ENCODE results near the gene TMEM63C.

TMEM63C gene

DNA sequence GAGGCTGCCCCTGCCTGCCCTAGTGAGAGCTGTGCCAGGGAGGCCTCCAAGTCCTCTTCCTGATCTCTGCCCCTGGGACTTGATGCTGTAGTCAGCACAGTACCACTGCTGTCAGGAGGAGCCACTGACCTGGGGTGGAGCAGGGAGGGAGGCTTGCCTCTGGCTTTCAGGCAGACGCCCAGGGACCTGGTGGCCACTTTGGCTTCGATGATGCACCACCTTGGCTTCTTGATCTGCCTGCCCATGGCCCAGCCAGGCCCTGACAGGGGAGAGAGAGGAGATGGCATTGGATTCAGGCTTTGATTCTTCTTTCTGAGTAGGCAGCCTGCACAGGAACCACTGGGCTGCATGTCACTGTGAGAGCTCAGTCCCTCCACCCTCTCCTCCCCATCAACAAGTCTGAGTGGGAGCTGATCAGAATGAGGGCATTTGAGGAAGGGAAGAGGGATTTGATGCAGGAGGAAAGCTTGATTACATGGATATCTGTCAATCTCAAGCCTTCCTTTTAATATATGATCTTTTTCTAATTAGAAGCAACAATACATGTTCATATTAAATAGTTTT, 24.7 kb downstream of the TMEM63C start:
- CTCF ChIA-PET, result interaction anchor here (1.3 kb wide), 1 partner anchor 55 kb away, joined by 5 read pairs; no protein-coding TSS in a partner anchor
- POLR2A ChIA-PET, result no interaction called here
- no peak for TF ChIP-seq NFRKB (IDR thresholded peaks at IDR 0.05)
- TF ChIP-seq ZNF384 (IDR thresholded peaks at IDR 0.05), result no peak
- TF ChIP-seq L3MBTL2 (conservative IDR thresholded peaks at IDR 0.05), result no peak
- DNase-seq (ENCODE audit: extremely low spot score), result no peak

DNA sequence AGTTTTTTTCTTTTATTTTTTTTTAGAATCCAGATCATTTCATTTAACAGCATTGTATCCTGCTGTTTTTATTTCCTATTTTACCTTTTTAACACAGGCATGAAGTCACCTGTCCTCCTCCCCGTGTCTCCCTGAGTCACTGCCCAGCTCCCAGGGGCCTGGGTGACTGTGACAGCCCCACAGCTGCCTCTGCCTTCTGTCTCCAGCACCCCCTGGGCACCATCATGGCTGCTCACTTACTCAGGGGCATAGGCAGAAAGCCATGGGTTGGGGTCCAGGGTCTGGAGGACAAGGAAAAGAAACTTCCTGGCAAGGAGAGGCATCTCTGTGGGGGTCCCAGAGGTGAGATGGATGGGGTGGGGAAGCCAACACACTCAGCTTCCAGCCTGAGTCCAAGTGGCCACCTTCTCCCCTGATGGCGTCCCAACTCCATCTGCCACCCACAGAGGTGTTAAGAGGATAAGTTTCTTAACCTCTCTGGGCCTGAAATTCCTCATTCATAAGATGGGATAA, 25.3 kb downstream of the TMEM63C start:
- ChIA-PET CTCF (interaction anchor here (1.3 kb wide), 1 partner anchor 56 kb away, joined by 5 read pairs; no protein-coding TSS in a partner anchor), POLR2A (no interaction called here)
- no peak for TF ChIP-seq ELF4 (IDR thresholded peaks at IDR 0.05)
- TF ChIP-seq BHLHE40 (IDR thresholded peaks at IDR 0.05; ENCODE audit: borderline replicate concordance), result no peak
- no peak for TF ChIP-seq L3MBTL2 (conservative IDR thresholded peaks at IDR 0.05)
- no peak for TF ChIP-seq SUZ12 (IDR thresholded peaks at IDR 0.05)
- TF ChIP-seq FOXM1 (IDR thresholded peaks at IDR 0.05; ENCODE audit: borderline replicate concordance), result no peak
- DNase-seq (ENCODE audit: extremely low spot score), result no peak

DNA sequence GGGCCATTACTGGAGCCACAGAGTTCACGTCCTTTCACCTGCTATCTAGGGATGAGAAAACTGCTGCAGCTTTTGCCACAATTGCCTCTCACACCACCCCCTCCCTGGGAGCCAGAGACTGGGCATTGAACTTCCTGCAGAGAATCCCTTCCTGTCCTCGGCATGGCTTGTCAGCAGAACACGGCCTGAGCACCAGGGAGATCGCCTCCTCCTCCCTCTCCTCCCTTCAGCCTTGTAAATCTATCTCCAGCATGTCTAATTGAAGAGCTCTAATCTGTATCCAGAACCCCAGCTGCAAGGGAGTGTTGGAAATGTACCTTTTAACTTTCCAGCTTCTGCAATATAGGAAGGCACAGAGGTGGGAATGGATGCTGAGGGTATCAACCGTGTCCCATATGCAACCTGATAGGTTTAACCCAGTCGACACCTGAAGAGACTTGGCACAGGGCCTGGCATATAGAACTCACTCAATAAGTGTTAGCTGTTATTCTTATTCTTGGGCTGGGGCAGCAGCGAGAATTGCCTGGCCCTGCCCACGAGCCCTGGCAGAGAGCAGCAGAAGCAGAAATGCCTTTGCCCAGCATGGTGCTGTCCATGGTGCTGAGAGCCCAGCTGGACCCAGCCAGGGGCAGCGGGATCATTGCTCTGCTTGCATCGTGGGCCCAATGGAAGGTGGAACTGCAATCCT, 26.8 kb downstream of the TMEM63C start:
- no peak for TF ChIP-seq FOXM1 (IDR thresholded peaks at IDR 0.05; ENCODE audit: borderline replicate concordance)
- TF ChIP-seq, protein P1, sequence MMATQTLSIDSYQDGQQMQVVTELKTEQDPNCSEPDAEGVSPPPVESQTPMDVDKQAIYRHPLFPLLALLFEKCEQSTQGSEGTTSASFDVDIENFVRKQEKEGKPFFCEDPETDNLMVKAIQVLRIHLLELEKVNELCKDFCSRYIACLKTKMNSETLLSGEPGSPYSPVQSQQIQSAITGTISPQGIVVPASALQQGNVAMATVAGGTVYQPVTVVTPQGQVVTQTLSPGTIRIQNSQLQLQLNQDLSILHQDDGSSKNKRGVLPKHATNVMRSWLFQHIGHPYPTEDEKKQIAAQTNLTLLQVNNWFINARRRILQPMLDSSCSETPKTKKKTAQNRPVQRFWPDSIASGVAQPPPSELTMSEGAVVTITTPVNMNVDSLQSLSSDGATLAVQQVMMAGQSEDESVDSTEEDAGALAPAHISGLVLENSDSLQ (IDR thresholded peaks at IDR 0.05), result no peak
- TF ChIP-seq SUZ12 (IDR thresholded peaks at IDR 0.05), result no peak
- DNase-seq (ENCODE audit: extremely low spot score), result peak; percentile 69
- CTCF ChIA-PET, result interaction anchor here (0.5 to 0.9 kb wide), 2 partner anchors 12 to 499 kb away, joined by 3 read pairs; no protein-coding TSS in a partner anchor
- POLR2A ChIA-PET, result no interaction called here

DNA sequence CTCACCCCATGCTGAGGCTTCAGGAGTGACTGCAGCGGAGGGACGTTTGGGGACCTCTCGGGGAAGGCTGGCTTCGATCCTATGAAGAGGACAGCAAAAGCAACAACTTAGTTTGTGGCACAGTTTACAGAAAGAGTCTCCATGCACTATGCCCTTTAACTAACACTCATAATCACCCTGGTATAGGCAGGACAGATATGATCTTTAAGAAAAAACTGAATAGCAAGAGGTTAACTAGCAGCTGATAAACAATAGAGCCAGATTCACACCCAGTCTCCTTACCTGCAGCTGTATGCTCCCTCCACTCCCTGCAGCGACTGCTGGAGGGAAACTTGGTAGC, 27.4 kb downstream of the TMEM63C start:
- ChIA-PET POLR2A (no interaction called here), CTCF (interaction anchor here (0.5 to 0.9 kb wide), 2 partner anchors 13 to 499 kb away, joined by 3 read pairs; no protein-coding TSS in a partner anchor)
- DNase-seq (ENCODE audit: extremely low spot score), result no peak
- TF ChIP-seq CTBP1 (IDR thresholded peaks at IDR 0.05; ENCODE audit: borderline replicate concordance) (no peak), SP1 (IDR thresholded peaks at IDR 0.05) (no peak), HDGF (IDR thresholded peaks at IDR 0.05; ENCODE audit: borderline replicate concordance) (no peak), ELF4 (IDR thresholded peaks at IDR 0.05) (no peak), ZNF384 (IDR thresholded peaks at IDR 0.05) (no peak), LEF1 (IDR thresholded peaks at IDR 0.05; ENCODE audit: borderline replicate concordance) (no peak), L3MBTL2 (conservative IDR thresholded peaks at IDR 0.05) (no peak)

DNA sequence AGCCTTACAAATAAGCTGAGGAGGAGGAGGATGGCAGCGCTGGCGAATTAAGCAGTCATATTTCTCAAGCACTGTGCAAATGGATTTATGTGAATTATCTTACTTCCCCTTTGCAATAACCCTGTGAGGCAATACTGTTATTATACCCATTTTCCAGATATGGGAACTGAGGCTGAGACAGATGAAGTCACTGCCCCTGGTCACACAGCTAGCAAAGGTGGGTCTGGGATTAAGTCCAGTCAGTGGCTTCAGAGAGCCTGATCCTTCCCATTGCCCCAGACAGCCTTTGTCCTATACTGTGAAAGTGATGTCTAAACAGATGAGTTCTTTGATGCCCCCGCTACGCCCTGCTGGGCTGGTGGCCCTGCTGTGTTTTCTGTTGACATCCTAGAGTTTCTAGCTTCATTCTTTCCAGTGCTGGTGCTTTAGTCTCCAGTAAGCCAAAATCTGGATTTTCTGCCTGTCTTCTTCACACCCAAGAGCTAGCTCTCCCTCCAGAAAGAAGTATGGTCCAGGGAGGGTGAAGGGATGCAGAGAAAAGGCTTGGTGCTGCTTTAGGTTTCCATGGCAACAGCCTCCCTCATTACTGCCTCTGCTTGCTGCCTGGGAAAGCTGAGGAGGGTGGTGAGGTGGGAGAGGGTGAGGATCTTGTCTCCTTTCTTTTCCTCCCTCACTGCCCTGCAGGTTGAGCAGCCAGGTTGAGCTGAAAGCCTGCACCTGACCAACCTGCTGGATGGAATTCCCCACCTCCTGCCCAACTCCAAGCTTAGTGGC, 30.7 kb downstream of the TMEM63C start:
- POLR2A ChIA-PET, result no interaction called here
- CTCF ChIA-PET, result interaction anchor here (0.9 to 2.8 kb wide), 15 partner anchors 9 to 92 kb away, joined by 3 to 34 read pairs (median 4); no protein-coding TSS in a partner anchor
- TF ChIP-seq SP1 (IDR thresholded peaks at IDR 0.05) (no peak), BHLHE40 (IDR thresholded peaks at IDR 0.05; ENCODE audit: borderline replicate concordance) (no peak)
- DNase-seq (ENCODE audit: extremely low spot score), result no peak

DNA sequence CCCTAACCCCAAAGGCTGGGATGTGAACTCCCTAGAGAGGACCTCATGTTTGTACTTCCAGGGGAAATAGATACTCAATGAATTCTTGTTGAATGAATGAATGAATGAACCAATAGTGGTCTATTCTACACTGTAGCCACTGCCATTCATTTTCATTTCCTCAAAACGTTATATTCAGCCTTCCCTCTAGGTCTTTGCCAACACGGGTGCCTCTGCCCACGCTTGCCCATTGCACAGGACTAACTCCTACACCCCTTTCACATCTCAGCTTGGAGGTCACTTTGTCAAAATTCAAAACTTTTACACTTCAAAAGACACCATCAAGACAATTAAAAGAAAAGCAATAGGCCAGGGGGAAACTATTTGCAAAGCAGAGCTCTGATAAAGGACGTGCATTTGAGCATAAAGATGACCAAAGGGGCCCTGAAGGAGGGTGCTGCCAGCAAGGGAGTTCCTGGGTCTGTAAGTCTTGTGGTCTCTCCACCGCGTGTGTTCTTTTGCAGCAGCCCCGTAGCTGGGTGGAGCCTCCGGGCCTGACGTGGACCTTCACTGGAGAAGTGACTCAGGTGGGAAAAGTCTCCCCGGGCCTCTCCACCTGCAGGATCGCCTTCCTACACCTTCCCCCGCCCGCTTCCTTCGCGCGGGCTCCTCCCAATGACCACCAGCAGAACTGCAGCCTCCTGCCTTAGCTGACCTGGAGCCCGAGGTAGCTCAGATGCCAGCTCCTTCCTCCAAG, 31.5 kb downstream of the TMEM63C start:
- TF ChIP-seq CTBP1 (IDR thresholded peaks at IDR 0.05; ENCODE audit: borderline replicate concordance) (no peak), NFRKB (IDR thresholded peaks at IDR 0.05) (no peak), L3MBTL2 (conservative IDR thresholded peaks at IDR 0.05) (no peak), HDGF (IDR thresholded peaks at IDR 0.05; ENCODE audit: borderline replicate concordance) (no peak), ZNF384 (IDR thresholded peaks at IDR 0.05) (no peak)
- TF ChIP-seq, protein P1 (IDR thresholded peaks at IDR 0.05), result no peak
- peak; percentile 79 for DNase-seq (ENCODE audit: extremely low spot score)
- CTCF ChIA-PET, result interaction anchor here (0.7 to 2.8 kb wide), 20 partner anchors 9 to 113 kb away, joined by 3 to 34 read pairs (median 3); no protein-coding TSS in a partner anchor
- POLR2A ChIA-PET, result interaction anchor here (0.7 kb wide), 1 partner anchor 26 kb away, joined by 3 read pairs; no protein-coding TSS in a partner anchor

DNA sequence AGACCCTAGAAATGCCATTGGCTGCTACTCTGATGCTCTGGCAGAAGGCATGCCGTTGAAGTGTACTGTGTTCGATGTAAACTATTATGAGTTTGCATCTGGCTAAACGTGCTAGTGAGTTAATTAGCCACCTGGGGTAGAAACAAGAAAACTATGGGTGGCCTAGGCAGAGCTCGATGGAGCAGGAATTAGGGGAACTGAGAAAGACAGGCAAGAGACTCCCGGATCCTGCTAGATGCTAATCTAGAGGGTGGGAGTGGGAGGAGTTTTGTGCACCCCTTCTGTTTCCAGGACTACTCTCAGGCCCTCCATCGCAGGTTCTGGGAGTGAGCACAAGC, 32.0 kb downstream of the TMEM63C start:
- DNase-seq (ENCODE audit: extremely low spot score), result no peak
- no peak for TF ChIP-seq TARDBP (IDR thresholded peaks at IDR 0.05)
- no peak for TF ChIP-seq LEF1 (IDR thresholded peaks at IDR 0.05; ENCODE audit: borderline replicate concordance)
- TF ChIP-seq, protein P1 (IDR thresholded peaks at IDR 0.05), result no peak
- TF ChIP-seq SP1 (IDR thresholded peaks at IDR 0.05), result no peak
- no peak for TF ChIP-seq ZNF384 (IDR thresholded peaks at IDR 0.05)
- TF ChIP-seq SUZ12 (IDR thresholded peaks at IDR 0.05), result no peak
- no peak for TF ChIP-seq FOXM1 (IDR thresholded peaks at IDR 0.05; ENCODE audit: borderline replicate concordance)
- no peak for TF ChIP-seq L3MBTL2 (conservative IDR thresholded peaks at IDR 0.05)
- TF ChIP-seq FOXA1 (IDR thresholded peaks at IDR 0.05), result no peak
- TF ChIP-seq CTBP1 (IDR thresholded peaks at IDR 0.05; ENCODE audit: borderline replicate concordance), result no peak
- no peak for TF ChIP-seq ARNT (IDR thresholded peaks at IDR 0.05)
- no peak for TF ChIP-seq FOXK2 (IDR thresholded peaks at IDR 0.05)
- no peak for TF ChIP-seq BHLHE40 (IDR thresholded peaks at IDR 0.05; ENCODE audit: borderline replicate concordance)
- TF ChIP-seq ELF4 (IDR thresholded peaks at IDR 0.05), result no peak
- no peak for TF ChIP-seq HDGF (IDR thresholded peaks at IDR 0.05; ENCODE audit: borderline replicate concordance)
- TF ChIP-seq NFRKB (IDR thresholded peaks at IDR 0.05), result no peak
- ChIA-PET POLR2A (interaction anchor here (0.7 kb wide), 1 partner anchor 27 kb away, joined by 3 read pairs; no protein-coding TSS in a partner anchor), CTCF (interaction anchor here (0.6 to 2.8 kb wide), 21 partner anchors 9 to 114 kb away, joined by 3 to 34 read pairs (median 3); no protein-coding TSS in a partner anchor)
